Right cardiac atrium (tissue), 5 donors: ENCODE measurements around the gene BPGM. TPM values are rescaled to one million over a fixed set of nuclear protein-coding genes. Genes with fewer than 3 reads are reported as not detected.

Source experiments
- ATAC-seq, 2 donors: fragments of 200-7000 bp; cut with Tn5 transposase; one replicate each; pipeline versions ENCODE4 v1.8.0 to v1.9.1; 2020; ENCODE audit warnings: moderate library complexity in 2 of 2, mild to moderate bottlenecking in 1 of 2
- DNase-seq, 3 donors: peaks; one replicate each; pipeline ENCODE4 v3.0.0-alpha.2; 2020
- H3K27ac ChIP-seq: one replicate; pipeline ENCODE4 v1.5.1; 2013; ENCODE audit warnings: mild to moderate bottlenecking, low read length, control low read depth, moderate library complexity
- H3K27me3 ChIP-seq: one replicate; pipeline ENCODE4 v1.6.1; 2013; ENCODE audit not compliant: control insufficient read depth, insufficient read depth
- H3K4me1 ChIP-seq: one replicate; pipeline ENCODE4 v1.6.1; 2013; ENCODE audit warnings: low read length; ENCODE audit not compliant: control insufficient read depth, insufficient read depth
- H3K4me3 ChIP-seq: one replicate; pipeline ENCODE4 v1.5.1; 2013; ENCODE audit warnings: low read length, control low read depth
- H3K9me3 ChIP-seq: one replicate; pipeline ENCODE4 v1.6.1; 2013; ENCODE audit warnings: low read length; ENCODE audit not compliant: control insufficient read depth
- WGBS: extraction: QIAGEN DNeasy Blood & Tissue Kit; methylation state at CpG from one replicate; pipeline ENCODE4 v1.1.7; 2013; 5-methylcytosine and 5-hydroxymethylcytosine counted together
- intact Hi-C, 4 donors: fragments of 100-400 bp; cut with DNase I; formaldehyde crosslinking; loops; one replicate each; pipeline versions ENCODE4 v1.11.0 to v1.14.0; 2022 to 2023
- long read RNA-seq, 4 donors: library from polyadenylated mRNA; unstranded; transcript quantifications; one replicate each; pipeline ENCODE4 v2.0.0, GENCODE V29; 2020 to 2021
- polyA plus RNA-seq: library from polyadenylated mRNA; stranded (reverse); fragments of 200-250 nt; gene quantifications from one replicate; pipeline ENCODE4 v1.2.3, GENCODE V29; 2013
- total RNA-seq, 4 donors: library from RNA; stranded (reverse); fragmentation: NEBNext Ultra II Directional; extraction: Animal tissue kit (Norgen Biotek cat#: 25700); gene quantifications; one replicate each; pipeline ENCODE4 v1.2.1, GENCODE V29; 2021
- donor health status: healthy with polysubstance abuse.
- donor health status: DM: no; HTN: yes; CAD: no.
- donor health status: DM: no; HTN: no; CAD: no.
- donor health status: DM: no; HTN: yes; CAD: no; lungs with severe emphysema.
- donor health status: DM: yes; HTN: yes; CAD: no.

BPGM gene
- 10 to 100 TPM; 12.9 to 18.2 (median 14.3) TPM for total RNA-seq
- 16.7 TPM for polyA plus RNA-seq
- long read RNA-seq, donor 1, transcript BPGM-201 (3 exons, 1,753 nt) = major isoform, 41 of 41 reads
- long read RNA-seq, donor 1, partial matches to known transcripts = 0 of 41 reads
- long read RNA-seq, donor 1, other reads (novel, unspliced or antisense) = 0 of 41 reads
- long read RNA-seq, donor 2, transcript BPGM-201 (3 exons, 1,753 nt) = major isoform, 9 of 14 reads
- long read RNA-seq, donor 2, partial matches to known transcripts = 5 of 14 reads
- long read RNA-seq, donor 2, other reads (novel, unspliced or antisense) = 0 of 14 reads
- long read RNA-seq, donor 3, transcript BPGM-201 (3 exons, 1,753 nt) = major isoform, 75 of 85 reads
- long read RNA-seq, donor 3, partial matches to known transcripts = 7 of 85 reads
- long read RNA-seq, donor 3, other reads (novel, unspliced or antisense) = 2 of 85 reads
- long read RNA-seq, donor 4, transcript BPGM-201 (3 exons, 1,753 nt) = major isoform, 13 of 15 reads
- long read RNA-seq, donor 4, partial matches to known transcripts = 2 of 15 reads
- long read RNA-seq, donor 4, other reads (novel, unspliced or antisense) = 0 of 15 reads

- Histone ChIP-seq H3K27ac (peak within 1 kb of the TSS; percentile 74), H3K27me3 (no peaks in the 10 kb centered on the region), H3K9me3 (no peaks in the 10 kb centered on the region), H3K4me1 (peaks cover 2% of the 10 kb centered on the region), H3K4me3 (peak within 1 kb of the TSS; percentile 98)
- intact Hi-C loops = no loop called here
- DNase-seq (peak; percentile 95 to 98 (median 97)), ATAC-seq (peak; percentile 100)
- WGBS = under 1% methylated on average over 36 of the region's 36 CpGs
Observed at GRCh38 chr7:134646425-134647305, at the start of gene BPGM. BPGM (plus strand) TSS chr7:134646853; CDS start chr7:134661508, 14,655 bp downstream.

- intact Hi-C loops = no loop called here
- Histone ChIP-seq H3K27me3 (no peaks in the 10 kb centered on the region), H3K4me3 (no peak overlapping the region), H3K27ac (no peak overlapping the region), H3K4me1 (no peaks in the 10 kb centered on the region), H3K9me3 (no peaks in the 10 kb centered on the region)
- ATAC-seq (no peak), DNase-seq (no peak)
- 67% methylated on average over 6 of the region's 6 CpGs for WGBS
Observed at GRCh38 chr7:134599371-134599770, 47.3 kb upstream of the BPGM start.

- DNase-seq (no peak), ATAC-seq (no peak)
- no peak overlapping the region for H3K27ac ChIP-seq
- 74% methylated on average over 4 of the region's 4 CpGs for WGBS
- H3K4me3 ChIP-seq = no peak overlapping the region
- H3K27me3 ChIP-seq = no peaks in the 10 kb centered on the region
- intact Hi-C loops = loop anchor here in 2 of 4 donors (10.0 kb wide), 3 partner anchors 47 to 167 kb away; no protein-coding TSS in a partner anchor
- H3K9me3 ChIP-seq = no peaks in the 10 kb centered on the region
- no peaks in the 10 kb centered on the region for H3K4me1 ChIP-seq
Observed at GRCh38 chr7:134601459-134601858, 45.2 kb upstream of the BPGM start.

- ATAC-seq = no peak
- no peak for DNase-seq
- H3K27ac ChIP-seq = no peak overlapping the region
- H3K4me3 ChIP-seq = no peak overlapping the region
- no peaks in the 10 kb centered on the region for H3K27me3 ChIP-seq
- intact Hi-C loops = loop anchor here in 2 of 4 donors (10.0 kb wide), 3 partner anchors 48 to 168 kb away; no protein-coding TSS in a partner anchor
- 62% methylated on average over 11 of the region's 11 CpGs for WGBS
- H3K9me3 ChIP-seq = no peaks in the 10 kb centered on the region
- H3K4me1 ChIP-seq = no peaks in the 10 kb centered on the region
Observed at GRCh38 chr7:134602881-134603451, 43.7 kb upstream of the BPGM start.

GRCh38 chr7:134605978-134606923 lies 40.4 kb upstream of the BPGM start:
- DNase-seq = peak; percentile 56 to 81 (median 75)
- Histone ChIP-seq H3K4me1 (no peaks in the 10 kb centered on the region), H3K27me3 (no peaks in the 10 kb centered on the region), H3K9me3 (no peaks in the 10 kb centered on the region), H3K27ac (no peak overlapping the region), H3K4me3 (no peak overlapping the region)
- ATAC-seq = peak; percentile 92 to 93
- intact Hi-C loops = loop anchor here (2.0 to 10.0 kb wide), 6 partner anchors 51 to 174 kb away; no protein-coding TSS in a partner anchor
- WGBS = 23% methylated on average over 14 of the region's 14 CpGs

- no peak for ATAC-seq
- intact Hi-C loops = no loop called here
Observed at GRCh38 chr7:134611611-134612151, 35.0 kb upstream of the BPGM start.

GRCh38 chr7:134612197-134612596 lies 34.5 kb upstream of the BPGM start:
- intact Hi-C loops = no loop called here

More at GRCh38 chr7:134611611-134612151, 35.0 kb upstream of the BPGM start:
- H3K27ac ChIP-seq = no peak overlapping the region
- WGBS = 86% methylated on average over 6 of the region's 6 CpGs
- no peak for DNase-seq
- peaks cover 2% of the 10 kb centered on the region for H3K4me1 ChIP-seq
- H3K4me3 ChIP-seq = no peak overlapping the region
- no peaks in the 10 kb centered on the region for H3K27me3 ChIP-seq
- no peaks in the 10 kb centered on the region for H3K9me3 ChIP-seq

GRCh38 chr7:134613623-134614347 lies 32.9 kb upstream of the BPGM start:
- Histone ChIP-seq H3K27me3 (no peaks in the 10 kb centered on the region), H3K4me3 (no peak overlapping the region), H3K27ac (no peak overlapping the region), H3K4me1 (peaks cover 2% of the 10 kb centered on the region), H3K9me3 (no peaks in the 10 kb centered on the region)
- intact Hi-C loops = no loop called here
- WGBS = 25% methylated on average over 3 of the region's 3 CpGs
- DNase-seq (no peak), ATAC-seq (peak; percentile 86 to 94)

More at GRCh38 chr7:134612197-134612596, 34.5 kb upstream of the BPGM start:
- DNase-seq (no peak), ATAC-seq (no peak)
- Histone ChIP-seq H3K4me1 (peaks cover 2% of the 10 kb centered on the region), H3K4me3 (no peak overlapping the region), H3K9me3 (no peaks in the 10 kb centered on the region), H3K27ac (no peak overlapping the region), H3K27me3 (no peaks in the 10 kb centered on the region)
- 96% methylated on average over 2 of the region's 2 CpGs for WGBS

GRCh38 chr7:134616611-134617010 lies 30.0 kb upstream of the BPGM start:
- Histone ChIP-seq H3K4me3 (no peak overlapping the region), H3K4me1 (peaks cover 2% of the 10 kb centered on the region), H3K27me3 (no peaks in the 10 kb centered on the region), H3K27ac (no peak overlapping the region), H3K9me3 (no peaks in the 10 kb centered on the region)
- ATAC-seq = no peak
- intact Hi-C loops = no loop called here
- no peak for DNase-seq
- WGBS = 75% methylated on average over 2 of the region's 2 CpGs
